HFFc6 (cell line): ENCODE results near the gene DGLUCY. TPM values are rescaled to one million over a fixed set of nuclear protein-coding genes. Genes with fewer than 3 reads are reported as not detected.
"Not testable (repeated sequence)": the region's sequence is repeated elsewhere in the genome, so short reads cannot be mapped to it uniquely, and the experiment has no call there.

ENCODE experiments used
- DNase-seq: peaks from one replicate; pipeline ENCODE4 v3.0.0-alpha.2; 2018
- H3K27ac Mint-ChIP-seq: 2 replicates; pipeline ENCODE4 v1.8.0; 2020; ENCODE audit warnings: mild to moderate bottlenecking, mixed read lengths
- H3K27me3 Mint-ChIP-seq: 2 replicates; pipeline ENCODE4 v1.8.0; 2021; ENCODE audit warnings: mild to moderate bottlenecking, moderate library complexity, mixed read lengths; ENCODE audit not compliant: insufficient read depth
- H3K36me3 Mint-ChIP-seq: 2 replicates; pipeline ENCODE4 v1.8.0; 2021; ENCODE audit warnings: low read depth, mixed read lengths
- H3K4me1 Mint-ChIP-seq: 2 replicates; pipeline ENCODE4 v1.8.0; 2020; ENCODE audit warnings: low read depth, mixed read lengths
- H3K4me3 Mint-ChIP-seq: 2 replicates; pipeline ENCODE4 v1.8.0; 2020; ENCODE audit warnings: mild to moderate bottlenecking, moderate library complexity, mixed read lengths
- H3K9me3 Mint-ChIP-seq: 2 replicates; pipeline ENCODE4 v1.8.0; 2020; ENCODE audit warnings: mild to moderate bottlenecking, mixed read lengths
- CTCF ChIP-seq: fragments of 200-600 bp; sonication (generic); IDR thresholded peaks from 2 replicates; pipeline ENCODE4 v1.5.0; 2021; ENCODE audit warnings: antibody characterized with exemption, mild to moderate bottlenecking
- total RNA-seq, 6 experiments: library from RNA; stranded (reverse); fragmentation: NEBNext Ultra II Directional; extraction: Animal tissue kit (Norgen Biotek cat#: 25700); gene quantifications; 2 replicates in 1 of 6; 3 replicates in 5 of 6; pipeline ENCODE4 v1.2.3, GENCODE V29; 2021

DGLUCY gene
- total RNA-seq, 6 experiments from 2014 or later: 13.5 to 18.1 (median 15.2) TPM

- Mint-ChIP-seq H3K27me3 (peaks cover 3% of the 10 kb centered on the region; the same call in 1 of the 2 replicates), H3K4me1 (peaks cover 63% of the 10 kb centered on the region), H3K27ac (no peak overlapping the region), H3K9me3 (no peaks in the 10 kb centered on the region), H3K4me3 (no peak overlapping the region), H3K36me3 (peaks cover 13% of the 10 kb centered on the region)
- TF ChIP-seq CTCF: no peak
- DNase-seq: no peak
Measured at GRCh38 chr14:91116913-91117588, 3.2 kb downstream of the DGLUCY start.

GRCh38 chr14:91117960-91118359, 4.1 kb downstream of the DGLUCY start:
- H3K27me3 Mint-ChIP-seq: peaks cover 3% of the 10 kb centered on the region; the same call in 1 of the 2 replicates
- H3K4me3 Mint-ChIP-seq: no peak overlapping the region
- peaks cover 58% of the 10 kb centered on the region for H3K4me1 Mint-ChIP-seq
- peaks cover 13% of the 10 kb centered on the region for H3K36me3 Mint-ChIP-seq
- H3K27ac Mint-ChIP-seq: no peak overlapping the region
- TF ChIP-seq CTCF: no peak
- H3K9me3 Mint-ChIP-seq: no peaks in the 10 kb centered on the region
- no peak for DNase-seq

- Mint-ChIP-seq H3K36me3 (peaks cover 13% of the 10 kb centered on the region), H3K27me3 (peaks cover 3% of the 10 kb centered on the region; the same call in 1 of the 2 replicates), H3K9me3 (no peaks in the 10 kb centered on the region), H3K4me3 (no peak overlapping the region), H3K4me1 (peaks cover 52% of the 10 kb centered on the region), H3K27ac (no peak overlapping the region)
- no peak for TF ChIP-seq CTCF
- no peak for DNase-seq
Measured at GRCh38 chr14:91118511-91119068, 4.7 kb downstream of the DGLUCY start.

GRCh38 chr14:91119556-91120311, 5.9 kb downstream of the DGLUCY start:
- Mint-ChIP-seq H3K27me3 (no peaks in the 10 kb centered on the region), H3K4me3 (no peak overlapping the region; the same call in 1 of the 2 replicates), H3K27ac (peak overlapping the region; percentile 46), H3K9me3 (no peaks in the 10 kb centered on the region), H3K4me1 (peaks cover 42% of the 10 kb centered on the region), H3K36me3 (peaks cover 19% of the 10 kb centered on the region)
- no peak for TF ChIP-seq CTCF
- peak; percentile 79 for DNase-seq

GRCh38 chr14:91123201-91123600, 9.3 kb downstream of the DGLUCY start:
- Mint-ChIP-seq H3K36me3 (peaks cover 33% of the 10 kb centered on the region), H3K9me3 (0 out of 2 replicates have a peak, but pooled peaks cover 6% of the 10 kb centered on the region), H3K4me3 (no peak overlapping the region), H3K27me3 (no peaks in the 10 kb centered on the region; the same call in 1 of the 2 replicates), H3K4me1 (peaks cover 24% of the 10 kb centered on the region), H3K27ac (no peak overlapping the region)
- DNase-seq: no peak
- no peak for TF ChIP-seq CTCF

GRCh38 chr14:91124406-91125270, 10.8 kb downstream of the DGLUCY start:
- not testable (repeated sequence) for DNase-seq, H3K27ac Mint-ChIP-seq, H3K27me3 Mint-ChIP-seq, H3K4me3 Mint-ChIP-seq
- peaks cover 15% of the 10 kb centered on the region for H3K4me1 Mint-ChIP-seq
- peaks cover 20% of the 10 kb centered on the region for H3K36me3 Mint-ChIP-seq
- H3K9me3 Mint-ChIP-seq: 0 out of 2 replicates have a peak, but pooled peaks cover 12% of the 10 kb centered on the region
